SK-N-MC (cell line): Measurements from ENCODE around the gene LHX3.

Experiments
- DNase-seq: peaks from one replicate; pipeline ENCODE4 v3.0.0-alpha.2; 2011; ENCODE audit warnings: low read depth, low spot score
- H3K27ac ChIP-seq: fragments of 200-600 bp; sonication (generic); 2 replicates; pipeline ENCODE4 v1.5.1; 2016; ENCODE audit warnings: mixed run types
- H3K36me3 ChIP-seq: fragments of 200-600 bp; sonication (generic); 2 replicates; pipeline ENCODE4 v1.6.1; 2017; ENCODE audit warnings: antibody characterized with exemption, low read length, mixed read lengths; ENCODE audit not compliant: insufficient read depth
- H3K4me3 ChIP-seq: fragments of 200-600 bp; sonication (generic); 2 replicates; pipeline ENCODE4 v1.5.1; 2016
- H3K9ac ChIP-seq: fragments of 200-600 bp; sonication (generic); 2 replicates; pipeline ENCODE4 v1.8.0; 2017; ENCODE audit warnings: mixed run types, mixed read lengths; ENCODE audit not compliant: insufficient read length
- H3K9me3 ChIP-seq: fragments of 200-600 bp; sonication (generic); 2 replicates; pipeline ENCODE4 v1.6.1; 2017; ENCODE audit warnings: low read depth, mild to moderate bottlenecking, antibody characterized with exemption, low read length, moderate library complexity, mixed read lengths
- EZH2 ChIP-seq: fragments of 200-600 bp; sonication (generic); IDR thresholded peaks from one replicate; pipeline ENCODE4 v1.6.1; 2017; ENCODE audit warnings: antibody characterized with exemption
- FOXP2 ChIP-seq: optimal IDR thresholded peaks from 2 replicates; pipeline ENCODE3; 2011; ENCODE audit warnings: mild to moderate bottlenecking, moderate library complexity; ENCODE audit not compliant: insufficient read depth; ENCODE audit errors: extremely low read length, control extremely low read depth
- POLR2AphosphoS5 ChIP-seq: IDR thresholded peaks from 2 replicates; pipeline ENCODE4 v1.6.1; 2012; ENCODE audit warnings: mild to moderate bottlenecking, low read depth, low read length, borderline replicate concordance

Gene LHX3

DNA sequence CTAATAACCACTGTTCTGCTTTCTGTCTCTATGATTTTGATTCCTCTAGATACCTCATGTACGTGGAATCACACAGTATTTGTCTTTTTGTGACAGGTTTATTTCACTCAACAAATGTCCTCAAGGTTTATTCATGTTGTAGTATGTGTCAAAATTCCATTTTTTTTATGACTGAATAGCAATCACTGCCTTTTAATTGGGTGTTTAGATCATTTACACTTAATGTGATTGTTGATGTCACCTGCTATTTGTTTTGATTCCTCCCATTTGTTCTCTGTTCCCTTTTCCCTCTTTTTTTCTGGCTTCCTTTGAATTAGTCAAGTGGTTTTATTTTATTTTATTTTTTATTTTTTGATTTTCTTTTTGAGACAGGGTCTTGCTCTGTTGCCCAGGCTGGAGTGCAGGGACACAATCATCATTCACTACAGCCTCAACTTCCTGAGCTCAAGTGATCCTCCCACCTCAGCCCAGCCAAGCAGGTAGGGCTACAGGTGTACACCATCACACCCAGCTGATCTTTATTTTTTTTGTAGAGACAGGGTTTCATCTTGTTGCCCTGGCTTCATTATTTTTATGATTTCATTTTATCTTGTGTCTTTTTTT is 41.6 kb downstream of the LHX3 start:
- Histone ChIP-seq H3K9ac (no peak overlapping the region), H3K27ac (no peak overlapping the region), H3K36me3 (no peaks in the 10 kb centered on the region), H3K9me3 (peaks cover 3% of the 10 kb centered on the region; the same call in 1 of the 2 replicates), H3K4me3 (no peak overlapping the region)
- no peak for DNase-seq
- TF ChIP-seq FOXP2 (no peak), POLR2AphosphoS5 (no peak), EZH2 (no peak)

DNA sequence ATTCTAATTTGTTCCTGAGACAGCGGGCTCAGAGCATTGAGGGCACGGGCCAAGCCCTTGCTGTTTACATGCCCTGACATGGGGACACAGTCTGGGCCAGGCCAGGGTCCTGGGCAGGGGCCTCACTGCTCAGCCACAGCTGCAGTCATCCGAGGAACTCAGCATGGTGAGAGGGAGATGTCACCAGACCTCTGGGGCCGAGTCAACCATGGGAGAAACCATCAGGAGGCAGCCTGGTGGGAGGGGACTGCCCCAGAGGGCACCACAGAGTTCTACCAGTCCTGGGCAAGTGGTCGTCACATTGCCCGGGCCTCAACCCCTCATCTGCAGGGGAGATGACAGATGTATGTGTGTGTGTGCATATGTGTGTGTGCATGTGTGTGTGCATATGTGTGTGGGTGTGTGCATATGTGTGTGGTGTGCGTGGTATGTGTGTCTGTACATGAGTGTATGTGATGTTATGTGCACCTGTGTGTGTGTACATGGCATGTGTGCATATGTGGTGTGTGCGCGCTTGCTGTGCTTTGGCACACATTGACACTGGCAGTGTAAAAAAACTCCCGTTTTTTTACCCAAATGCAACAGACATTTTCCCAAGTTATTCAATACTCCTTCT is 43.8 kb downstream of the LHX3 start:
- Histone ChIP-seq H3K36me3 (no peaks in the 10 kb centered on the region), H3K4me3 (no peak overlapping the region), H3K9me3 (peaks cover 3% of the 10 kb centered on the region; the same call in 1 of the 2 replicates), H3K9ac (no peak overlapping the region), H3K27ac (no peak overlapping the region)
- DNase-seq: no peak
- TF ChIP-seq EZH2: no peak
- no peak for TF ChIP-seq FOXP2
- no peak for TF ChIP-seq POLR2AphosphoS5

GRCh38 chr9:136160381-136160841 is 44.5 kb downstream of the LHX3 start:
- Histone ChIP-seq H3K9me3 (peaks cover 3% of the 10 kb centered on the region; the same call in 1 of the 2 replicates), H3K9ac (no peak overlapping the region), H3K4me3 (no peak overlapping the region), H3K27ac (no peak overlapping the region), H3K36me3 (no peaks in the 10 kb centered on the region)
- DNase-seq: no peak
- TF ChIP-seq EZH2 (no peak), POLR2AphosphoS5 (no peak), FOXP2 (no peak)

GRCh38 chr9:136159851-136160250 is 45.1 kb downstream of the LHX3 start:
- TF ChIP-seq EZH2 (no peak), FOXP2 (no peak), POLR2AphosphoS5 (no peak)
- H3K9me3 ChIP-seq: peaks cover 3% of the 10 kb centered on the region; the same call in 1 of the 2 replicates
- no peak overlapping the region for H3K9ac ChIP-seq
- no peak overlapping the region for H3K4me3 ChIP-seq
- no peak overlapping the region for H3K27ac ChIP-seq
- no peak for DNase-seq
- no peaks in the 10 kb centered on the region for H3K36me3 ChIP-seq

- Histone ChIP-seq H3K9me3 (no peaks in the 10 kb centered on the region), H3K9ac (no peak overlapping the region), H3K36me3 (no peaks in the 10 kb centered on the region), H3K4me3 (no peak overlapping the region), H3K27ac (no peak overlapping the region)
- DNase-seq: no peak
- TF ChIP-seq POLR2AphosphoS5 (no peak), EZH2 (no peak)
Measured at GRCh38 chr9:136157477-136158265, 47.3 kb downstream of the LHX3 start.

- Histone ChIP-seq H3K4me3 (no peak overlapping the region), H3K9ac (no peak overlapping the region), H3K9me3 (no peaks in the 10 kb centered on the region), H3K36me3 (no peaks in the 10 kb centered on the region), H3K27ac (no peak overlapping the region)
- TF ChIP-seq FOXP2: no peak
- TF ChIP-seq POLR2AphosphoS5: no peak
- TF ChIP-seq EZH2: no peak
- no peak for DNase-seq
Measured at GRCh38 chr9:136156209-136157120, 48.5 kb downstream of the LHX3 start.

GRCh38 chr9:136155576-136155975 is 49.4 kb downstream of the LHX3 start:
- DNase-seq: no peak
- no peak overlapping the region for H3K4me3 ChIP-seq
- TF ChIP-seq FOXP2: no peak
- no peak for TF ChIP-seq POLR2AphosphoS5
- no peak for TF ChIP-seq EZH2
- no peak overlapping the region for H3K27ac ChIP-seq
- no peak overlapping the region for H3K9ac ChIP-seq
- H3K36me3 ChIP-seq: no peaks in the 10 kb centered on the region
- no peaks in the 10 kb centered on the region for H3K9me3 ChIP-seq

DNA sequence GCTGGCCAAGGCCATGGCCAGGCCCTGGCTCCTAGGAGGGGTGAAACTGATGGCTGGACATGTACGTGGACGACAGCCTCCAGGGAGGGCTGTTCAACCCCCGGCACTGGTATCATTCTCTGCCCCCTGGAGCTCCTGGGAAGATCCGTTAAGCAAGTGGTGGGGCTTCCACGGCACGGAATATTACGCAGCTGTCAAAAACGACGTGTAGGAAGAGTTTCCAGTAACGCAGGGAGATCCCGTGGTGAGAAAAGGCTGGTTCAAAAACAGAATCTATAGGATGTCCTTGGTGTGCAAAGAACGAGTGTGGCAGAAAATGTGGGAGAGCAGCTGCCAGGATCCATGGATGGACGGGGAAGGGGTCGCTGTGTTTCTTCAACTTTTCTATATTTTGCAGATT is 50.0 kb downstream of the LHX3 start:
- no peak overlapping the region for H3K9ac ChIP-seq
- no peaks in the 10 kb centered on the region for H3K36me3 ChIP-seq
- no peak overlapping the region for H3K4me3 ChIP-seq
- H3K9me3 ChIP-seq: no peaks in the 10 kb centered on the region
- no peak for TF ChIP-seq EZH2
- TF ChIP-seq POLR2AphosphoS5: no peak
- TF ChIP-seq FOXP2: no peak
- no peak for DNase-seq
- H3K27ac ChIP-seq: no peak overlapping the region
